IPS-18c (cell line): ENCODE results near the gene MRPS2.
A peak's percentile ranks its signal among the peaks of the same experiment; 100 is the strongest.
"Not testable (repeated sequence)": the region's sequence is repeated elsewhere in the genome, so short reads cannot be mapped to it uniquely, and the experiment has no call there.

ENCODE experiments used
- H3K4me3 ChIP-seq: 2 replicates; pipeline ENCODE4 v1.7.0; 2013; ENCODE audit warnings: low read depth, mild to moderate bottlenecking, low read length, moderate library complexity; ENCODE audit not compliant: insufficient read depth
- H3K9me3 ChIP-seq: one replicate; pipeline ENCODE4 v1.6.1; 2013; ENCODE audit warnings: mild to moderate bottlenecking, low read length, moderate library complexity; ENCODE audit not compliant: control insufficient read depth, insufficient read depth

MRPS2 gene

GRCh38 chr9:135500525-135501260, at the start of gene MRPS2:
Gene MRPS2 (plus strand): TSS chr9:135500682. CDS start chr9:135500711, 29 bp downstream.
- H3K4me3 ChIP-seq: peak within 1 kb of the TSS; percentile 90
- no peaks in the 10 kb centered on the region for H3K9me3 ChIP-seq

- H3K4me3 ChIP-seq: no peak overlapping the region
Observed at GRCh38 chr9:135450956-135451355, 49.5 kb upstream of the MRPS2 start.

DNA sequence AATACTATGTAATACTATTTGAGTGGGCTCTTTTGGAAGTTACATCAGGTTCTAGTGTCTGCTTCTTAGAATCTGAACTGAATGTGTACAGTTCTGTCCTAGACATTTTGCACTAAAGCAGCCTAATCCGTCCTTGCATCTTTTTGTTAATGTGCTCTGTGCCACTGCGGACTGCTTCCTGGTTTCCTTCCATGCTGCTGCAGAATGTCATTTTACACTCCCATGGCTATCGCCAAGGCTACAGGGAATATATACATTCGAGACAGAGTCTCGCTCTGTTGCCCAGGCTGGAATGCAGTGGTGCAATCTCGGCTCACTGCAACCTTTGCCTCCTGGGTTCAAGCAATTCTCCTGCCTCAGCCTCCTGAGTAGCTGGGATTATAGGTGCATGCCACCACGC, 48.6 kb upstream of the MRPS2 start:
- H3K4me3 ChIP-seq, H3K9me3 ChIP-seq: not testable (repeated sequence)

More at GRCh38 chr9:135450956-135451355, 49.5 kb upstream of the MRPS2 start:
- H3K9me3 ChIP-seq: no peaks in the 10 kb centered on the region

DNA sequence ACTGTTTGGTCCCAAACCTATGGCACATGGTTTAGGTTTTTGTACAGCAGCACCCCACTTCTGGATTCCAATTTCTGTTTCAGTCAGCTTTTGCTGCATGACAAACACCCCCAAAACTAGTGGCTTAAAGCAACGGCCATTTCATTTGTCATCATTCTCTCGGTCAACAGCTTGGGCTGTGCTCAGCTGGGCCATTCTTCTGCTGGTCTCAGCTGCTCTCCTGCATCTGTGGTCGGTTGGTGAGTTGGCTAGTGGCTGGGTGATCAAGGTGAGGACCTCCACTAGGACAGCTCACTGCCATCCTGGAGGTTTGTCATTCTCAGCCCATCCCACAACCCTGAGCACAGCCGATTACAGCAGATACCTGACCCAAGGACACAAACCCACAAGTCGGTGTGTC, 45.7 kb upstream of the MRPS2 start:
- Histone ChIP-seq H3K9me3 (no peaks in the 10 kb centered on the region), H3K4me3 (no peak overlapping the region)

DNA sequence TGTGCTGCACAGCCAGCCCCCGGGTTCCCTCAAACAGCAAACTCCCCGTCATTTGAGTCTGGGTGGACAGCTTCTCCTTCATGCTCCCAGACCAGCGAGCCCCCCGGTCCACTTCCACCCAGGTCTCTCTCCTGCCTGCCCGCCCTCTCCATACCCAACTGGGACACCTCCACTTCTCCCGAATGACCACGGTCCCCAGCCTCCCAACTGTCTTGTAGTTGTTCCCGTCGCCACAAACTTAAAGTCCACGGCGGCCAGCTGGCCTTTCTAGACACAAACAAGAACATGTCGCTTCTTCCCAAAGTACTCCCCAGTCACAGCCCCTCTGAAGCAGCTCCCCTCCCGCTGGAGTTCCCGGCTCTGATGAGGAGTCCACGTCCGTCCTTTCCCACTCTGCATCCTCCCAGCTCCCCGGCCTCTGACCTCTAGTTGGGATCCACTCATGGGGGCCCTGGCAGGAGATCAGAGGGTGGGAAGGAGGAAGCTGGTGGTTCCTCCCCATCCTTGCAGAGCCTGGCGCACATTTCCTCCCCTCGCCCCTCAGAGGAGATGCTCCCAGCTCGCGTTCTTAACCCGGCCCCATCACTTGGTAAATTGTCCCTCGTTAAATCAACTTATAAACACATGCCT, 45.0 kb upstream of the MRPS2 start:
- Histone ChIP-seq H3K4me3 (no peak overlapping the region; the same call in 1 of the 2 replicates), H3K9me3 (no peaks in the 10 kb centered on the region)

DNA sequence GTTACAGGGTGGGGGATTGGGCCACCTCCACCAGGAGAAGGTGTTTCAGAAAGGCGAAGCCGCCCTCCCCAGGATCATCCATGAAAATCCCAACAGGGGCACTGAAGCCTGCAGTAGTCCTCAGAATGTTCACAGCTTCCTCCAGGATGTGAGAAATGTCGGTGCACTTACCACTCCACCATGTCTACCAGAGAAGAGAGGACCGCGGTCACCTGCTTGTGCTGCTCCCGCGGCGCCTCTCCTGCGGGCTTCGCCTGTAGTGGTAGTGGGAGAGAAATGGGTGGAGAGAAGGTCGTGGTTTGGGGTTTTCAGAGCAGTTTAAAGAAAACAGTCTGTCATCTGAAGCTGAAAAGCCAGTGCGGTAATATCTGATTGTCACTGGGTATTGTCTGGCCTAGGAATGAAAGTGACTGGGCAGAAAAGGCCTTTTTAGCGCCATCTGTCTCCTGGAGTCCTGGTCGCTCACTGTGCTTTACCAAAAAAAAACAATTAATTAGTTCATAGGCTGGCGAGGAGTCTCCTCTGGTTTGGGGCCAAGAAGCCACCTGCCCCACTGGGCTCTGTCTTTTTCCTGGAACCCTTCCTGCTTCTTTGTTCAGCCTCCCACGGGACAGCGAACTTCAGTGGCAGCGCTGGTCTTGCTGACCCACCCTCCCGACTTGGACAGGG, 43.9 kb upstream of the MRPS2 start:
- Histone ChIP-seq H3K4me3 (no peak overlapping the region), H3K9me3 (no peaks in the 10 kb centered on the region)

DNA sequence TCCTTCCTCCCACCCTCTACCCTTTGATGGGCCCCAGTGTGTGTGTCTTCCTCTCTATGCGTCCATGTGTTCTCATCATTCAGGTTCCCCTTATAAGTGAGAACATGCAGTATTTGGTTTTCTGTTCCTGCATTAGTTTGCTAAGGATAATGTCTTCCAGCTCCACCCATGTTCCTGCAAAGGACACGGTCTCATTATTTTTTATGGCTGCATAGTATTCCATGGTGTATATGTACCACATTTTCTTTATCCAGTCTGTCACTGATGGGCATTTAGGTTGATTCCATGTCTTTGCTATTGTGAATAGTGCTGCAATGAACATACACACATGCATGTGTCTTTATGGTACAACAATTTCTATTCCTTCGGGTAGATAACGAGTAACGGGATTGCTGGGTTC, 42.0 kb upstream of the MRPS2 start:
- not testable (repeated sequence) for H3K4me3 ChIP-seq, H3K9me3 ChIP-seq

GRCh38 chr9:135461936-135462335, 38.5 kb upstream of the MRPS2 start:
- Histone ChIP-seq H3K9me3 (no peaks in the 10 kb centered on the region), H3K4me3 (no peak overlapping the region)

DNA sequence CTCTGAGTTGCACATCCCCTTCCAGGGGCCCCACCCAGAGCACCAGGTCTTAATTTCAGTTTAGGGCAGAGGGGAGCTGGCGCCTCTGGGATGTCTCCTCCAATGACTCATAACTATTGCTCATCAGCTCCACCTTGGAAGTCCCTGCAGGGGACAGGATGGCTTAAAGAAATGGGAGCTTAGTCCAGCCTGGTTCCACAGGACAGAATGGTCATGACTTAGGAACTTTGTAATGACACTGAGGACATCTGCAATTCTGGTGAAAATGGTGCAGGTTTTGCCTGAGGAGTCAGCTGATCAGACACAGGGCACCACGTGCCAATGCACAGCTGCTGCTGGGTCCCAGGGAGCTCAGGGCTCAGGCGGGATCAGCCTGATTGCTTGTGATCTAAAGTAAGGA, 37.3 kb upstream of the MRPS2 start:
- H3K4me3 ChIP-seq: no peak overlapping the region; the same call in 1 of the 2 replicates
- H3K9me3 ChIP-seq: no peaks in the 10 kb centered on the region

DNA sequence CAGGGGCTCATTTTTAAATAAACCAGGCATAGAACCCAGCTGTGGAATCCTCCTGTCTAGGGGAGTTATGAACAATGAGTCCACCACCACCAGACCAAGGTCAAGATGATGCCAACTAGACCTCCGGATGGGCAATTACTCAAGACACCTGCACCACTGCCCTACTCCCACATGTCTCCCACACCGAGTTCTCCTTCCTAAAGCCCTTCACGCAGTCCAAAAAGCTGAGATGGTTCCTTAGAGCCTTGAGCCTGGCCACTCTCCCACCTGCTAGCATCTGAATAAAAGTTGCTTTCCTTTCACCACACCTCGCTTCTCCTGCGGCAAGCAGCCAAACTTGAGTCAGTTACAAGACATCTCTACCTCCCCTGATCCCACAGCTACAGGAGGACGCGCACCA, 36.3 kb upstream of the MRPS2 start:
- H3K4me3 ChIP-seq: no peak overlapping the region
- H3K9me3 ChIP-seq: peaks cover 2% of the 10 kb centered on the region

GRCh38 chr9:135468854-135469521, 31.5 kb upstream of the MRPS2 start:
- Histone ChIP-seq H3K9me3 (peaks cover 2% of the 10 kb centered on the region), H3K4me3 (no peak overlapping the region)

- Histone ChIP-seq H3K9me3 (peaks cover 2% of the 10 kb centered on the region), H3K4me3 (no peak overlapping the region)
Observed at GRCh38 chr9:135471791-135472640, 28.5 kb upstream of the MRPS2 start.

GRCh38 chr9:135473972-135474543, 26.4 kb upstream of the MRPS2 start:
- no peak overlapping the region for H3K4me3 ChIP-seq

GRCh38 chr9:135474915-135475314, 25.6 kb upstream of the MRPS2 start:
- Histone ChIP-seq H3K4me3 (no peak overlapping the region), H3K9me3 (no peaks in the 10 kb centered on the region)

More at GRCh38 chr9:135473972-135474543, 26.4 kb upstream of the MRPS2 start:
- H3K9me3 ChIP-seq: no peaks in the 10 kb centered on the region

GRCh38 chr9:135476561-135477355, 23.7 kb upstream of the MRPS2 start:
- Histone ChIP-seq H3K9me3 (no peaks in the 10 kb centered on the region), H3K4me3 (no peak overlapping the region)

DNA sequence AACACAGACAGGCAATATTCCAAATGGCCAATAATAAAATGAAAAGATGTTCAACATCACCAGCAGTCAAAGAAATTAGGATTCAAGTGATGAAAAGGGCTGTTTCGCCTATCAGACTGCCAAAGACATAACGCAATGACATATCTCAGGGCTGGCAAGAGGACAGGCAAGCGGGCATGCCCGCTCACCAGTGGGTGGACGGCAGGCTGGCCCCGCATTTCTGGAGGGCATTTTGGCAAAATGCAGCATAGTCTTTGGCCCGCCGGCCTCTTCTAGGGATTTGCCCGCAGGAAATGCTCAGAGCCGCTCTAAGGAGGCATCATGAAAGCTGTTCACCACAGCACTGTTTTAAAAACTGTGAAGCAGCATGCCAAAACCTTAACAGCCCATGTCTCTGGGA, 22.3 kb upstream of the MRPS2 start:
- Histone ChIP-seq H3K4me3 (no peak overlapping the region; the same call in 1 of the 2 replicates), H3K9me3 (no peaks in the 10 kb centered on the region)
